ENCODE measurements around the gene COMMD3. TPM values are rescaled to one million over a fixed set of nuclear protein-coding genes. Genes with fewer than 3 reads are reported as not detected.

COMMD3 gene
- total and polyA plus RNA-seq, 2 donors (not counting 1 experiment from before 2014, with no cell fraction given) = 46.0 to 74.3 TPM

DNA sequence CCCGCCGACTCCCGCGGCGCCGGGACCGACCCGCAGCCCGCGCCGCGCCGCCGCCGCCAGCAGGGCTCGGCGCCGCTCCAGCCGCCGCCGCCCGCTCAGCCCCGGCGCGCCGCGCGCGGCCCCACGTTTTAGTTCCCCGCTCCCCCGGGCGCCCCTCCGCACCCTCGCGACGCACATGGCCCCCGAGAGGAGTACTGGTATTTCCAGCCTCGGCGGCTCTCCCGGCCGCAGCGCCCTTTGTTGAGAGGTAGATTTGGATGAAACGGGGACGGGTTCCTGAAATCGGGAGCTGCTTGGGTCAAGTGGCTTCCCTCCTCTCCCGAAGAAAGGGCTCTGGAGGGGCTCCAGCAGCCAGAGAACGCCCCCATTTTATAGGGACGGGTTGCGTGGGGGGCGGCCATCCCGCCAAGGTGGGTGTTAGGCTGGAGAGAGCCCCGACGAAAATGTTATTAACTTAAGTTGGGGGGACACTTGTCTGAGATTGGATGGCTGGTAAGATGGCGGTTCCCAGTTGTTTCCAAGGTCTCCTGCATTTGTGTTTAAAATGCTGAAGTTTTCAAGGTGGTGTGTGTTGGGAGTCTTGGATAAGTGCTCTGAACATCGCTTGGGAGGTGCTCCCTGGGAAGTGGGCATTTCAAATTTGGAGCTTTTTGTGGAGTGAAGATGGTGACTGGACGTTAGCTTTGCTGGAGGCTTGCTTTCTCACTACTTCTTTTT is 5.9 kb downstream of the COMMD3 start:
- peak; percentile 66 for DNase-seq
- peaks cover 13% of the 10 kb centered on the region for H4K20me1 ChIP-seq (ENCODE audit: control insufficient read depth, insufficient read depth, low read length, poor library complexity, severe bottlenecking)
- TF ChIP-seq, protein P1, sequence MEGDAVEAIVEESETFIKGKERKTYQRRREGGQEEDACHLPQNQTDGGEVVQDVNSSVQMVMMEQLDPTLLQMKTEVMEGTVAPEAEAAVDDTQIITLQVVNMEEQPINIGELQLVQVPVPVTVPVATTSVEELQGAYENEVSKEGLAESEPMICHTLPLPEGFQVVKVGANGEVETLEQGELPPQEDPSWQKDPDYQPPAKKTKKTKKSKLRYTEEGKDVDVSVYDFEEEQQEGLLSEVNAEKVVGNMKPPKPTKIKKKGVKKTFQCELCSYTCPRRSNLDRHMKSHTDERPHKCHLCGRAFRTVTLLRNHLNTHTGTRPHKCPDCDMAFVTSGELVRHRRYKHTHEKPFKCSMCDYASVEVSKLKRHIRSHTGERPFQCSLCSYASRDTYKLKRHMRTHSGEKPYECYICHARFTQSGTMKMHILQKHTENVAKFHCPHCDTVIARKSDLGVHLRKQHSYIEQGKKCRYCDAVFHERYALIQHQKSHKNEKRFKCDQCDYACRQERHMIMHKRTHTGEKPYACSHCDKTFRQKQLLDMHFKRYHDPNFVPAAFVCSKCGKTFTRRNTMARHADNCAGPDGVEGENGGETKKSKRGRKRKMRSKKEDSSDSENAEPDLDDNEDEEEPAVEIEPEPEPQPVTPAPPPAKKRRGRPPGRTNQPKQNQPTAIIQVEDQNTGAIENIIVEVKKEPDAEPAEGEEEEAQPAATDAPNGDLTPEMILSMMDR (IDR thresholded peaks at IDR 0.05) = no peak
- TF ChIP-seq EZH2 (IDR thresholded peaks at IDR 0.05; ENCODE audit: borderline replicate concordance, insufficient read depth, low read depth, low read length, poor library complexity, severe bottlenecking) = peak; percentile 100
- H3K4me1 Mint-ChIP-seq = peaks cover 60% of the 10 kb centered on the region
- H3K4me3 Mint-ChIP-seq = peak overlapping the region; percentile 93
- peak overlapping the region; percentile 89 for H3K27ac Mint-ChIP-seq
- H3K9me3 Mint-ChIP-seq (ENCODE audit: insufficient read depth) = no peaks in the 10 kb centered on the region
- peak overlapping the region; percentile 88 for H3K4me2 ChIP-seq (replicated peaks; ENCODE audit: low read depth, low read length, poor library complexity, severe bottlenecking)
- WGBS (ENCODE audit: insufficient coverage) = under 1% methylated on average over 56 of the region's 57 CpGs
- H3K27me3 ChIP-seq (replicated peaks in 1 of 4; ENCODE audit: control extremely low read depth in 1 of 4, control insufficient read depth in 3 of 4, insufficient read depth in 4 of 4, low read length in 3 of 4) = peaks cover 0 to 16% (median 4%) of the 10 kb centered on the region in 4 experiments
- no peaks in the 10 kb centered on the region for H3K27me3 Mint-ChIP-seq
- H3K36me3 ChIP-seq (replicated peaks in 1 of 2; ENCODE audit: control extremely low read depth in 1 of 2, control insufficient read depth in 1 of 2, extremely low read depth in 1 of 2, insufficient read depth in 2 of 2, low read length in 1 of 2) = no peaks in the 10 kb centered on the region
- peaks cover 20% of the 10 kb centered on the region for H3K79me2 ChIP-seq (ENCODE audit: control insufficient read depth, insufficient read depth, low read length)
- peak overlapping the region; percentile 71 for H3K9ac ChIP-seq (ENCODE audit: low read length)
- H2AFZ ChIP-seq (ENCODE audit: insufficient read depth, low read depth, low read length, poor library complexity, severe bottlenecking) = peak overlapping the region; percentile 72
- no peaks in the 10 kb centered on the region for H3K9me3 ChIP-seq (ENCODE audit: control extremely low read depth in 1 of 3, control insufficient read depth in 2 of 3, insufficient read depth in 1 of 3, low read length in 2 of 3)
- H3K27ac ChIP-seq (ENCODE audit: low read length in 2 of 2) = peak overlapping the region in 1 of 2 donors; percentile 40
- peak overlapping the region; percentile 35 to 72 (median 62) for H3K4me3 ChIP-seq (ENCODE audit: control extremely low read depth in 1 of 5, extremely low read depth in 1 of 5, insufficient read depth in 1 of 5, low read depth in 2 of 5, low read length in 4 of 5)
- peaks cover 47 to 53% of the 10 kb centered on the region in 2 donors for H3K4me1 ChIP-seq (ENCODE audit: control insufficient read depth in 2 of 2, insufficient read depth in 2 of 2, low read length in 2 of 2)
- intact Hi-C loops (cut with micrococcal nuclease) = loop anchor here (2.0 to 5.0 kb wide), 2 partner anchors 319 to 1115 kb away; partner anchors contain the start of genes DNAJC1 and OTUD1
- ChIA-PET POLR2A (interaction anchor here (0.5 to 5.0 kb wide), 9 partner anchors 12 to 795 kb away, joined by 3 to 28 read pairs (median 5); no protein-coding TSS in a partner anchor), CTCF (interaction anchor here (1.0 to 1.1 kb wide), 3 partner anchors 18 to 22 kb away, joined by 3 to 4 read pairs (median 4); no protein-coding TSS in a partner anchor)
- ATAC-seq (ENCODE audit: low read depth) = peak; percentile 1

All from B cell (primary cell).